HEK293T (cell line): ENCODE data around the gene VIPR2.

ENCODE experiments used
- CTCF ChIA-PET: fragments of 350-600 bp; formaldehyde crosslinking; extraction: SDS; loops from one replicate; lab custom pipeline; 2021; ENCODE audit warnings: antibody characterized with exemption, inconsistent platforms; lab: Yijun Ruan, JAX
- POLR2A ChIA-PET: fragments of 350-600 bp; formaldehyde crosslinking; extraction: SDS; loops from one replicate; lab custom pipeline; 2020; ENCODE audit warnings: antibody characterized with exemption, inconsistent platforms; lab: Yijun Ruan, JAX
- DNase-seq: peaks from one replicate; pipeline ENCODE4 v3.0.0; 2012; ENCODE audit warnings: mixed read lengths; ENCODE audit errors: extremely low spot score
- ARNT ChIP-seq: fragments of 450-650 bp; IDR thresholded peaks from 2 replicates; pipeline ENCODE4 v1.6.1; 2017; ENCODE audit warnings: mild to moderate bottlenecking
- BHLHE40 ChIP-seq: fragments of 450-650 bp; IDR thresholded peaks from 2 replicates; pipeline ENCODE4 v1.6.1; 2016; ENCODE audit warnings: mild to moderate bottlenecking, moderate library complexity, borderline replicate concordance
- CTBP1 ChIP-seq: fragments of 450-650 bp; IDR thresholded peaks from 2 replicates; pipeline ENCODE4 v1.6.1; 2016; ENCODE audit warnings: borderline replicate concordance
- ELF4 ChIP-seq: fragments of 450-650 bp; IDR thresholded peaks from 2 replicates; pipeline ENCODE4 v1.6.1; 2017; ENCODE audit warnings: antibody characterized with exemption
- FOXA1 ChIP-seq: fragments of 450-650 bp; IDR thresholded peaks from 2 replicates; pipeline ENCODE4 v1.6.1; 2016; ENCODE audit warnings: mild to moderate bottlenecking
- FOXK2 ChIP-seq: fragments of 450-650 bp; IDR thresholded peaks from 2 replicates; pipeline ENCODE4 v1.6.1; 2016; ENCODE audit warnings: mild to moderate bottlenecking
- FOXM1 ChIP-seq: fragments of 450-650 bp; IDR thresholded peaks from 2 replicates; pipeline ENCODE4 v1.6.1; 2017; ENCODE audit warnings: mild to moderate bottlenecking, borderline replicate concordance
- HDGF ChIP-seq: fragments of 450-650 bp; IDR thresholded peaks from 2 replicates; pipeline ENCODE4 v1.6.1; 2017; ENCODE audit warnings: antibody characterized with exemption, borderline replicate concordance
- L3MBTL2 ChIP-seq: fragments of 450-650 bp; conservative IDR thresholded peaks from 2 replicates; pipeline ENCODE4 v1.6.1; 2016; ENCODE audit warnings: mild to moderate bottlenecking
- LEF1 ChIP-seq: fragments of 450-650 bp; IDR thresholded peaks from 2 replicates; pipeline ENCODE4 v1.6.1; 2017; ENCODE audit warnings: mild to moderate bottlenecking, borderline replicate concordance
- NFRKB ChIP-seq: fragments of 450-650 bp; IDR thresholded peaks from 2 replicates; pipeline ENCODE4 v1.6.1; 2016; ENCODE audit warnings: mild to moderate bottlenecking, moderate library complexity
- PKNOX1 ChIP-seq: fragments of 450-650 bp; IDR thresholded peaks from 2 replicates; pipeline ENCODE4 v1.6.1; 2016
- SP1 ChIP-seq: fragments of 450-650 bp; IDR thresholded peaks from 2 replicates; pipeline ENCODE4 v1.6.1; 2017
- SUZ12 ChIP-seq: fragments of 450-650 bp; IDR thresholded peaks from 2 replicates; pipeline ENCODE4 v1.6.1; 2016; ENCODE audit warnings: mild to moderate bottlenecking
- TARDBP ChIP-seq: fragments of 450-650 bp; IDR thresholded peaks from 2 replicates; pipeline ENCODE4 v1.6.1; 2016
- ZNF384 ChIP-seq: fragments of 450-650 bp; IDR thresholded peaks from 2 replicates; pipeline ENCODE4 v1.6.1; 2016

The VIPR2 gene

GRCh38 chr7:159094919-159095915 is 49.5 kb downstream of the VIPR2 start:
- DNase-seq: no peak
- CTCF ChIA-PET: no interaction called here
- POLR2A ChIA-PET: no interaction called here
- no peak for TF ChIP-seq L3MBTL2
- TF ChIP-seq LEF1: no peak
- TF ChIP-seq TARDBP: no peak
- TF ChIP-seq SP1: no peak
- no peak for TF ChIP-seq ELF4
- no peak for TF ChIP-seq NFRKB
- no peak for TF ChIP-seq FOXM1
- TF ChIP-seq FOXA1: no peak
- TF ChIP-seq BHLHE40: no peak
- no peak for TF ChIP-seq SUZ12

- DNase-seq: no peak
- POLR2A ChIA-PET: no interaction called here
- TF ChIP-seq FOXM1 (no peak), BHLHE40 (no peak), TARDBP (no peak)
- CTCF ChIA-PET: no interaction called here
These were observed 50.5 kb downstream of the VIPR2 start for GRCh38 chr7:159094023-159094740.

GRCh38 chr7:159093351-159093971 is 51.2 kb downstream of the VIPR2 start:
- CTCF ChIA-PET: no interaction called here
- TF ChIP-seq LEF1 (no peak), BHLHE40 (no peak), FOXK2 (no peak), ELF4 (no peak), ZNF384 (no peak), PKNOX1 (no peak), ARNT (no peak), L3MBTL2 (no peak), SP1 (no peak), NFRKB (no peak)
- no peak for DNase-seq
- POLR2A ChIA-PET: no interaction called here

GRCh38 chr7:159092701-159093121 is 52.0 kb downstream of the VIPR2 start:
- TF ChIP-seq NFRKB (no peak), L3MBTL2 (no peak), LEF1 (no peak), PKNOX1 (no peak), ELF4 (no peak), FOXA1 (no peak), FOXM1 (no peak), ZNF384 (no peak), TARDBP (no peak), ARNT (no peak)
- no peak for DNase-seq
- CTCF ChIA-PET: no interaction called here
- POLR2A ChIA-PET: no interaction called here

- no peak for TF ChIP-seq FOXA1
- no peak for TF ChIP-seq ZNF384
- no peak for TF ChIP-seq ARNT
- TF ChIP-seq FOXK2: no peak
- no peak for TF ChIP-seq FOXM1
- TF ChIP-seq L3MBTL2: no peak
- no peak for TF ChIP-seq SUZ12
- no peak for TF ChIP-seq PKNOX1
- no peak for TF ChIP-seq HDGF
- no peak for TF ChIP-seq ELF4
- TF ChIP-seq LEF1: no peak
- TF ChIP-seq NFRKB: no peak
- TF ChIP-seq CTBP1: no peak
- no peak for TF ChIP-seq TARDBP
- TF ChIP-seq BHLHE40: no peak
- TF ChIP-seq SP1: no peak
- no peak for DNase-seq
- ChIA-PET CTCF (no interaction called here), POLR2A (no interaction called here)
These were observed 52.9 kb downstream of the VIPR2 start for GRCh38 chr7:159091480-159092475.
